HG03045 (cell line): ENCODE measurements around the gene CLTC.
A peak's percentile ranks its signal among the peaks of the same experiment; 100 is the strongest.
"Not testable (repeated sequence)": the region's sequence is repeated elsewhere in the genome, so short reads cannot be mapped to it uniquely, and the experiment has no call there.

Source experiments
- ATAC-seq: cut with Tn5 transposase; IDR thresholded peaks from one replicate; pipeline ENCODE4 v1.9.1; 2021; ENCODE audit warnings: mild to moderate bottlenecking, moderate library complexity; ENCODE audit not compliant: unreplicated experiment

CLTC gene

GRCh38 chr17:59633658-59634359 lies 14.1 kb downstream of the CLTC start:
- no peak for ATAC-seq

- no peak for ATAC-seq
Observed at GRCh38 chr17:59634632-59635541, 15.2 kb downstream of the CLTC start.

- no peak for ATAC-seq
Observed at GRCh38 chr17:59637611-59638310, 18.1 kb downstream of the CLTC start.

GRCh38 chr17:59638553-59638952 lies 18.9 kb downstream of the CLTC start:
- ATAC-seq, result no peak

DNA sequence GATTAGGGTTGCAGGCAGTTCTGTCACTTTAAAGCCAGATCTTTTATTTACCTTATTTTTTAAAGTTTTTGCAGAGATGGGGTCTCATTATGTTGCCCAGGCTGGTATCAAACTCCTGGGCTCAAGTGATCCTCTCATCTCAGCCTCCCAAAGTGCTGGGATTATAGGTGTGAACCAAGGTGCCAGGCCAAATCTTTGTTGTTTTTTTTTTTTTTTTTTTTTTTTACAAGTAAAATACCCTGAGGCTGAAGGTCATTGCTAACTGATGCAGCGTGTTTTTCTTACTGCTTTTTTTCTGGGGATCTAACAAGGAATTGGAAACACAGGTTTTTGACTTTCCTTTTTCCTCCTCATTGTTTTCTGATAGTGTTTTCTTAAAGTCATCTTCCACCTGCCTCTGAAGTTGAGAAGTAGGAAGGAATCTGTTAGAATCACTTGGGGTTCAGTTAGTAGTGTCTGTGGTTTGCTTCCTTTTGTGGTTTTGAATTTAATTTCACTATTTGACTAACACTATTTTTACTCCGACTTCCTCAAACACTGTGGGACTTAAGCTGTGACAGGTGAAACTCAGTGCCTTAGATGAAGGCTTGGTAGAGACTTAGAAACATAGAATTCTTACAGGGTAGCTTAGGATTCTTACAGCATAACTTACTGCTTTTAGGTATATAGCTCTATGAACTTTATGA lies 22.2 kb downstream of the CLTC start:
- ATAC-seq, result peak; percentile 81

- no peak for ATAC-seq
Observed at GRCh38 chr17:59642565-59642964, 22.9 kb downstream of the CLTC start.

DNA sequence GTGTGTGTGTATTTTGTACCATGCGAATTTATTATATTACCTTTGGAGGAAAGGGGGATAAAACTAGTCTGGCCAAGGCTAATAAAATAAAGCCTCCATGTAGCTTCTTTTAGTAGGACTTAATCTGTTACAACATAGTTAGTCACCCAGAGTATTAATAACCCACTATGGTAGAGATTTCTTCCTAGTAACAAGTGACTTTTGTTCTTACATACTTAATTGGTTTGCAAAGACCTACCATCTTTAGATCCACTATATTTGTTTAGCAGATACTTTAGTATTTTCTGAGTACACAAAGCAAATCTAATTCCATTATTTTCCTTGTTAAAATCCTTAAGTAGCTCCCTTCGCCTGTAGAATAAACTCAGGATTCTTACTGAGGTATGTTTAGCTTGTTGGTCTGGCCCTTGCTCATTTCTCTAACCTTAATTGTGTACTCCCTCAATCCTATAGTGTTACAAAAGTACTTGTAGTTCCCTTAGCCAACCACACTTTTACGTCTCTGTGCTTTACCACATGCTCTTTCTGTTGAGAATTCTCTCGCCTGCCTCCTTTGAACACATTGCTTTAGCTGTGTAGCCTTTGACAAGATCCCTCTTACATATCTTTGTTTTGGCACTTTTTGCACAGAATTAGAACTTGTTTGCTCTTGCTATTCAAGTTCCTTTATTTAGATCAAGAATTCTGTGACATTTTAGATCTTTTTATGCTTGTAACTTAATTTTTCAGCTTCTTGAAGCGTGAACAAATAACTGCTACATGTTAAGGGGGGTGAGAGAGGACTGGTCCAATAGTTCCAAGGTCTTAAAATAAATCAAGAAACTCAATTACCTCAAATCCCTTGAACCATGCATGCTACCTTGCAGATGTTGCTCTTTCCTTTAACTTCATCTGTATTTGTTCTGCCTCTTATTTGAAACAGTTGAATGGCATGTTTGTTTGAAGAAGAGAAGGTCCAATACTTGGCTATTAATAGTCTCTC lies 23.8 kb downstream of the CLTC start:
- no peak for ATAC-seq

DNA sequence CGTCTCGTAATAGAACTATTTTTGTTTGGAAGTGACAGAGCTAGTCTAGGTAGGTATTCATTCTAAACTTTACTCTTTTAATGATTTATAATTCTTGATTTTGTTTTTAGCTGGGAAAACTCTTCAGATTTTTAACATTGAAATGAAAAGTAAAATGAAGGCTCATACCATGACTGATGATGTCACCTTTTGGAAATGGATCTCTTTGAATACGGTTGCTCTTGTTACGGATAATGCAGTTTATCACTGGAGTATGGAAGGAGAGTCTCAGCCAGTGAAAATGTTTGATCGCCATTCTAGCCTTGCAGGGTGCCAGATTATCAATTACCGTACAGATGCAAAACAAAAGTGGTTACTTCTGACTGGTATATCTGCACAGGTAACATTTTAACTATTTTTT lies 27.6 kb downstream of the CLTC start:
- ATAC-seq, result no peak

DNA sequence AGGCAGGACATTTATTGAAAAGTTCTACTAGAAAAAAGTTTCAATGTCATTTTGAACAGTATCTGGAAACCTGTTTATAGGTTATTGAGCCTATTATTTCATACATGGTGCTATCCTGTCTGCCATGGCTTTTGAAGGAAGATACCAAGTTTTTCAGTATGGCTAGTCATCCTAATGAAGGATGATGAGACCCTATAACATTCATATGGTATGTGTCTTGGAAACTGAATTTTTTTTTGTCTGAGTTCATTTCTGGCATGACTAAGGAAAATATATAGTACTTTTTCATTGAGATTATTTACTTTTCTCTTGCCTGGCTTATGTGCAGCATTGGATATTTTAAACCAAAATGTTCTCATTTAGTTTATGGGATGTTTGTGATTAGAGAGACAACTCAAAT lies 30.2 kb downstream of the CLTC start:
- ATAC-seq, result no peak

DNA sequence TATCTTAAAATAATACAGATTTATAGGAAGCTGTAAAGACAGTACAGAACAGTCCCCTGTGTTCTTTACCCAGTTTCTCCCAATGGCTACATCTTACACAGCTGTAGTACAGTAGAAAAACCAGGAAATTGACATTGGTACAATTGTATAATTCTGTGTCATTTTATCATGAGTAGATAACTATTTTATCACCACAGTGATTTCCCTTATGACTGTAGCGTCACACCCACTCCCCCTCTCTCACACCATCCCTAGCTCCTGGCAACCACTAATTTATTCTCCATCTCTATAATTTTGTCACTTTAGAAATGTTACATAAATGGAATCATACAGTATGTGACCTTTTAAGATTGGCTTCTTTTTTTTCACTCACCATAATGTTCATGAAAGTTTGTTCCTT lies 30.9 kb downstream of the CLTC start:
- no peak for ATAC-seq

DNA sequence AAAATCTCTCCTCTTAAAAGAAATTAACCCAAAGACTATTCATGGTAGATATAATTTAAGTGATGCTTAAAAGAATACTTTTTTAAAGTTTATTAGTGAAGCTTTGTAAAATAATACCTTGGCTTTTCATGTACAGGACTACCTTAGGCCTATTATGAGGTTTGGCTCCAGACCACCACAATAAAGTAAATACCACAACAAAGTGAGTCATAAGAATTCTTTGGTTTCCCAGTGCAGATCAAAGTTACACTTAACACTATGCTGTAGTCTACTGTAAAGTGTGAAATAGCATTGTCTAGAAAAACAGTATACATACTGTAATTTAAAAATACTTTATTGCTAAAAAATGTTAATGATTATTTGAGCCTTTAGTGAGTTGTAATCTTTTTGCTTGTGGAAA lies 31.7 kb downstream of the CLTC start:
- ATAC-seq, result no peak

GRCh38 chr17:59652119-59652518 lies 32.4 kb downstream of the CLTC start:
- no peak for ATAC-seq

GRCh38 chr17:59656624-59657023 lies 36.9 kb downstream of the CLTC start:
- not testable (repeated sequence) for ATAC-seq

DNA sequence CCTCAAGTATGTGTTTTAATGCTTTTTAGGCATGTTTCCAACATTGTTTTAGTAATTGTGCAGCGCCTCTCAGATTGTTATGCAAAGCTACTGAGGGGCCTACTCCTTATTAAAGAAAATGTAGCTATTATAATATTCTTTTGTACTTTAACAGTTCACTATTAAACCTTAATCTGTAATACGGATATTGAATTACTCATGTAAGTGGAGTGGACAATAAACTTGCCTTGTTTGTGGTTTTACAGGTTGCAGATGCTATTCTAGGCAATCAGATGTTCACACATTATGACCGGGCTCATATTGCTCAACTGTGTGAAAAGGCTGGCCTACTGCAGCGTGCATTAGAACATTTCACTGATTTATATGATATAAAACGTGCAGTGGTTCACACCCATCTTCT lies 46.5 kb downstream of the CLTC start:
- no peak for ATAC-seq

DNA sequence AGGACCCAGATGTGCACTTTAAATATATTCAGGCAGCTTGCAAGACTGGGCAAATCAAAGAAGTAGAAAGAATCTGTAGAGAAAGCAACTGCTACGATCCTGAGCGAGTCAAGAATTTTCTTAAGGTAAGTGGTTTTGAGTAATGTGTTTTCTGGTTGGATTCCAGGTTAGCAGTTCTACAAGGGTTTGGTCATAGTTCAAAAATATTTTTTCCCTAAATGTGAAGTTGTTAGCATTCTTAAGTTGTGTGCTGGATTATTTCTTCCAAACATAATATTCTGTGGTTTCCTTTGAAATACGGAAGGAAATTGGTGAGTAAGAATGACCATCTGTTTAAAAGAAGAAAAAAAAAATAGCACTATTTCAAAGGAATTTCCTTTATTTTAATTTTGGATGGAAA lies 49.1 kb downstream of the CLTC start:
- ATAC-seq, result no peak

DNA sequence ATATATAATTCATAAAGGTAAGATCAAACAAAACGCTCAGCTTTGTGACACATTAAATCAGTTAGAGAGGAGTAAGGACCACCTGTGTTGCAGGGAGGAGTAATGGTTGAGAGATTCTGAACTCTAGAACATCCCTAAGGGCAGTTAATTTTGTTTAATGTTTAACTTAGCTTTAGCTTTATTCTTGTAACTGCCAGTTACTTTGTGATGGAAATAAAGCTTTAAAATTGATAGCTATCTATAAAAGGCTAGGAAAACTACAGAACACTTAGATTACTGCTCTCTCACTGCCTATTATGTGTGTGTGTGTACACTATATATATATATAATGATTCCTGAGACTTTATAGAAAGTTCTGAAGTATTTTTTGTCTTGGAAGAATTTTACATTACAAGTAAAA lies 49.7 kb downstream of the CLTC start:
- ATAC-seq, result no peak

- ATAC-seq, result no peak
Observed at GRCh38 chr17:59669944-59670343, 50.2 kb downstream of the CLTC start.

- no peak for ATAC-seq
Observed at GRCh38 chr17:59671386-59671785, 51.7 kb downstream of the CLTC start.

- ATAC-seq, result no peak
Observed at GRCh38 chr17:59675231-59675630, 55.5 kb downstream of the CLTC start.

DNA sequence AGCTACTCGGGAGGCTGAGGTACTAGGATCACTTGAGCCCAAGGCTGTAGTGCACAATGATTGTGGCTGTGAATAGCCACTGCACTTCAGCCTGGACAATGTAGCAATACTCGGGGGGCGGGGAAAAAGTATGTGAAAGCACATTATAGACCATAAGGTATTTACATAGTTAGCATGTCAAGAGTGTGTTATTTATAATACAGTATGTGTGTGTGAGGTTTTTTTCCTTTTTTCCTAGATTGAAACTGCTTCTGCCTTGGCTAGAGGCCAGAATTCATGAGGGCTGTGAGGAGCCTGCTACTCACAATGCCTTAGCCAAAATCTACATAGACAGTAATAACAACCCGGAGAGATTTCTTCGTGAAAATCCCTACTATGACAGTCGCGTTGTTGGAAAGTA lies 57.0 kb downstream of the CLTC start:
- no peak for ATAC-seq
